IMR-90 (cell line): ENCODE data around the gene PIGW.

Experiments used
- MAFK ChIP-seq: IDR thresholded peaks from 2 replicates; pipeline ENCODE4 v1.6.1; 2012; ENCODE audit warnings: low read depth, low read length, improper control_type of control experiment
- NFE2L2 ChIP-seq: fragments of 150-350 bp; IDR thresholded peaks from 2 replicates; pipeline ENCODE4 v1.6.1; 2016; ENCODE audit warnings: low read depth, mild to moderate bottlenecking, low read length
- POLR2A ChIP-seq: IDR thresholded peaks from 2 replicates; pipeline ENCODE4 v1.6.1; 2012; ENCODE audit warnings: mild to moderate bottlenecking, low read depth, low read length
- RCOR1 ChIP-seq: IDR thresholded peaks from 2 replicates; pipeline ENCODE4 v1.6.1; 2012; ENCODE audit warnings: mild to moderate bottlenecking, low read length, improper control_type of control experiment; ENCODE audit not compliant: insufficient replicate concordance
- SMC3 ChIP-seq: fragments of 150-350 bp; IDR thresholded peaks from 2 replicates; pipeline ENCODE4 v1.6.1; 2016; ENCODE audit warnings: low read depth, mild to moderate bottlenecking, antibody characterized with exemption, low read length, moderate library complexity
- USF2 ChIP-seq: fragments of 150-350 bp; IDR thresholded peaks from 2 replicates; pipeline ENCODE4 v1.6.1; 2017; ENCODE audit warnings: mild to moderate bottlenecking, antibody characterized with exemption, low read length, low read depth
- TF ChIP-seq, protein P1 (sequence below): conservative IDR thresholded peaks from 2 replicates; pipeline ENCODE4 v1.5.1; 2012; ENCODE audit warnings: mild to moderate bottlenecking, low read depth, low read length, improper control_type of control experiment

DNA sequence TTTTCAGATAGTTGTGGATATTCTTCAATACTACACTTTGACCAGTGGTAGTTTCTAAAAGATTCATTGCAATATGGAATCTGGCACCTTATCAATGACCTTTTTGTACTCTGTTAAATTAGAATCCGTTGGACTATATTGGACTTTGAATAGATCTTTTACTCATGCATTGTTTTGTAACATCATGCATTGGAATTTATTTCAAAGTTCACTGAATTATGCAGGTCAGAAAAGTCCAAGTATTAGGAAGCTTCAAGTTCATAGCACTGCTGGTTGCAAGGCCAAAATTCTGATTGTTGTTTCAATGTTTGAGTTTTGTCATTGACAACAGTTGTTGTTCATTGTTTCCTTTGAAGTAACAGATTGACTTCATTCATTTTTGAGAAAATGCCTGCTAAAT is 49.0 kb downstream of the PIGW start:
- TF ChIP-seq, protein P1, sequence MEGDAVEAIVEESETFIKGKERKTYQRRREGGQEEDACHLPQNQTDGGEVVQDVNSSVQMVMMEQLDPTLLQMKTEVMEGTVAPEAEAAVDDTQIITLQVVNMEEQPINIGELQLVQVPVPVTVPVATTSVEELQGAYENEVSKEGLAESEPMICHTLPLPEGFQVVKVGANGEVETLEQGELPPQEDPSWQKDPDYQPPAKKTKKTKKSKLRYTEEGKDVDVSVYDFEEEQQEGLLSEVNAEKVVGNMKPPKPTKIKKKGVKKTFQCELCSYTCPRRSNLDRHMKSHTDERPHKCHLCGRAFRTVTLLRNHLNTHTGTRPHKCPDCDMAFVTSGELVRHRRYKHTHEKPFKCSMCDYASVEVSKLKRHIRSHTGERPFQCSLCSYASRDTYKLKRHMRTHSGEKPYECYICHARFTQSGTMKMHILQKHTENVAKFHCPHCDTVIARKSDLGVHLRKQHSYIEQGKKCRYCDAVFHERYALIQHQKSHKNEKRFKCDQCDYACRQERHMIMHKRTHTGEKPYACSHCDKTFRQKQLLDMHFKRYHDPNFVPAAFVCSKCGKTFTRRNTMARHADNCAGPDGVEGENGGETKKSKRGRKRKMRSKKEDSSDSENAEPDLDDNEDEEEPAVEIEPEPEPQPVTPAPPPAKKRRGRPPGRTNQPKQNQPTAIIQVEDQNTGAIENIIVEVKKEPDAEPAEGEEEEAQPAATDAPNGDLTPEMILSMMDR, result no peak
- no peak for TF ChIP-seq SMC3
- TF ChIP-seq RCOR1, result no peak
- no peak for TF ChIP-seq USF2
- TF ChIP-seq POLR2A, result no peak
- no peak for TF ChIP-seq MAFK
- TF ChIP-seq NFE2L2, result no peak
